GM18505 (cell line): ENCODE measurements around the gene SLC44A1.
A peak's percentile ranks its signal among the peaks of the same experiment; 100 is the strongest.

Experiments
- ATAC-seq: cut with Tn5 transposase; IDR thresholded peaks from one replicate; pipeline ENCODE4 v1.9.1; 2021; ENCODE audit not compliant: unreplicated experiment
- POLR2A ChIP-seq: IDR thresholded peaks from 4 replicates; pipeline ENCODE4 v1.6.1; 2011; ENCODE audit warnings: borderline replicate concordance; ENCODE audit not compliant: insufficient read depth, insufficient read length; ENCODE audit errors: extremely low read depth

SLC44A1 gene

GRCh38 chr9:105445203-105445881, 200.9 kb downstream of the SLC44A1 start:
- no peak for ATAC-seq
- no peak for TF ChIP-seq POLR2A

DNA sequence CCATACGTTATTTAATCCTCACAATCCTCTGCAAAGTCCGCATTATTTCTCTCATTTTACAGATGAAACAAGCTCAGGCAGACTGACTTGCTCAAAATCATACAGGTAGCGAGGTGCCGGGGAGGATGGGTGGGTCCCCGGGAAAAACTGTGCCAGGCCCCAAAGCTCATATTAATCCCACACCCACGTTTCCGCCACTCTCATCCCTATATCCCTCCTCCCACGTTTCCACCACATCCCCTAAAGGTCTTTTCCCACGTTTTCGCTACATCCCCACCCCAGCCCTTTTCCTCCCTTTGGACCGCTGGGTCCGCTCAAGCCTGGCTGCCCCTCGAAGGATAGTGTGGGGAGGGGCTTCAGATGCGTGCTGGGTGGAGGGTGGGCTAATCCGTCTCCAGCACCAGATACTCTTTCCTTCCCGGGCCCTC, 202.9 kb downstream of the SLC44A1 start:
- no peak for ATAC-seq
- no peak for TF ChIP-seq POLR2A

DNA sequence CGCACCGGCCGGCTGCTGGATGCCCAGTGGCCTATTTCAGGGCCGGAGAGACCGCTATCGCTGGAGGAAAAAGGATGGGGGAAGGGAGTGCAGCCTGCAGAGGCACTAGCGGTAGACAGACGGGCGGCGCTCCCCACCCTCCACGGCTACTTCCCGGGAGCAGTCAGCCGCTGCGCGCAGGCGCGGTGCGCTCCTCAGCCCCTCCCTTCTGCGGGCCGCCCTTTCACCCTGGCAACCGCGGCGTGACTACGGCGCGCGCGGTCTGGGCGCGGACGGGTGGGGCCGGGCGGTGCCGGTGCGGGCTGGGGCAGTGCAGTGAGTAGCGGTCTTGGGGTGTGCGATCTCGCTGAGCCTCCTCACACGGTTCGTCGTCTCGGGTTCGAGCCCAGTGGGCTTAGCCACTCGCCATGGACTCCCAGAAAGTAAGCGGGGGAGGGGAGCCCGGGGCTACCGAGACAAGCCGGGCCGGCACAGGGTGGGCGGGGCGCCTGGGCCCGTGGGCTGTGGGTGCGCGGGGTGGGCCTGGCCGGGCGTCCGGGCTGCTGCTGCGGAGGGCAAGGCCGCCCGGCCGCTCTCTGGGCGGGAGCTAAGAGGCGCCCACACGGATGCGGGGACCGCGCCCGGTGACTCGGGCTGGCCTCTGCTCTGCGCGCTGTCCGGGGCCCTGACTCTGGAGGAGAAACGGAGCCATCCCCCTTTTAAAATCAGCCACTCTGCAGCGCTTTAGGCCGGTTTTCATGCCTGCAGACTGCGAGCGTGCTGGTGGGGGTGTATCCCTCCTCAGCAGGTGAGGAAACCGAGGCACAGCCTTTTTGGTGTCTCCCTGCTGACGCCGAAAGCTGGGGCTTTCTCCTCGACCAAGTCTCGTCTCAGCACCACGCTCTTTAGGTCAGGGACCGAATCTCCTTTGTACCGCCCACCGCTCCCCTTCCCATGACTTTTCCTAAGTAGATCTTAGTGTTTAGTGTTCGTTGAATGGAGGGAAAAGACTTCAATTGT, 203.7 kb downstream of the SLC44A1 start, which contains the start of gene FSD1L:
FSD1L (plus strand) TSS at position 221 of the 999 bp plus-strand sequence; CDS start at position 408, 187 bp downstream.
- peak; percentile 77 for TF ChIP-seq POLR2A

DNA sequence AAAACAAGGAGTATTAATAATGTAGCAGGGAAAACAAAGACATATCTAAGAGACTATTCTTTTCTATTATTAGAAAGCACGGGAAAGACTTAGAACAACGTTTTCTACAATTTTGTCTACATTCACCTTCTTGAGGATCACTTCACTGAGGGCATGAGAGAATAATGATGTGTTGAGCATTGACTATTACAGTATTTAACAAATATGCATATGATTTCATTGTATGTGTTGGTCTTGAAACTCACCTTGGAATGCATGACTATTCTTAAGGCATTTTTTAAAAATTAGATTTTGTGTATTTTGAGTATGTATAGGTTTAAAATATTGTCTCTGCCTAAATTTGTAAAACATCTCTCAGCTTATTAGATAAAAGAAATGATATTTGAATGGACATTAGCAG, 204.6 kb downstream of the SLC44A1 start:
- ATAC-seq = no peak
- no peak for TF ChIP-seq POLR2A

More for the DNA sequence above, 203.7 kb downstream of the SLC44A1 start, which contains the start of gene FSD1L:
- peak; percentile 96 for ATAC-seq

GRCh38 chr9:105452185-105452584, 207.7 kb downstream of the SLC44A1 start:
- ATAC-seq = no peak
- no peak for TF ChIP-seq POLR2A

GRCh38 chr9:105455836-105456475, 211.5 kb downstream of the SLC44A1 start:
- TF ChIP-seq POLR2A = no peak
- no peak for ATAC-seq

DNA sequence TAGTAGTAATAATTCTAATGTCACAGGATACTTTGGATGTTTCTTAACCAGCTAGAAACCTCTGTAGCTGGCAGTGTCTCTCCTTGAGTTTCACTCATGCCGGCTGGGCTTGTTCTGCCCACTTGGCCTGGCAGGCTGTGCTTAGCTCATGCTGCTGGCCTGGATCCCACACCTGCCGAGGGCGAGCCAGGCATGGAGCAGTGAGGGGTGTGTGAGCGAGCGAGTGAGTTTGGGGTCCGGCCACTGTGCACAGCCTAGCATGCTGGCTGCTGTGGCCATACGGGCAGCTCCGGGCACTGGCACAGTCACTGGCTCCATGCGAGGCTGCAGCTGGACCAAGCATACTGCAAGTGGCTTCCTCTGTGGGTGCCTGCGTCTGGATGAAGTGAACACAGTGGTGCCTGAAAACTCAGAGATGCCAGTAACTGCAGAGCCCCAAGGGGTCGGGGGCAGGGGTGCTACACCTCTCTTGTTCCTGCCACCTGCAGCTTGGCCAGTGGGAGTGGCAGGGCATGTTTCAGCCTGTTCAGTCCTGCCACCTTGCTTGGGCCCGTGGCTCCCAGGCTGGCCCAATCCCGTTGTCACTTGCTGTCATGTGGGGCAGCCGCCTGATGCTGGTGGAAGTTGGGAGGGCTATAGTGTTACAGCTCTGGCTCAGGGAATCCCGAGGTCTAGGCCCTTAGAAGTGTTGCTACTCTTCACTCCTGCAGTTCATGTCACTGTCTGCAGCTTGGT, 213.3 kb downstream of the SLC44A1 start:
- TF ChIP-seq POLR2A = no peak
- no peak for ATAC-seq

GRCh38 chr9:105458404-105458803, 214.0 kb downstream of the SLC44A1 start:
- no peak for ATAC-seq
- TF ChIP-seq POLR2A = no peak

- no peak for TF ChIP-seq POLR2A
- ATAC-seq = no peak
Observed at GRCh38 chr9:105459336-105459735, 214.9 kb downstream of the SLC44A1 start.

GRCh38 chr9:105466898-105467455, 222.5 kb downstream of the SLC44A1 start:
- ATAC-seq = no peak
- TF ChIP-seq POLR2A = no peak

DNA sequence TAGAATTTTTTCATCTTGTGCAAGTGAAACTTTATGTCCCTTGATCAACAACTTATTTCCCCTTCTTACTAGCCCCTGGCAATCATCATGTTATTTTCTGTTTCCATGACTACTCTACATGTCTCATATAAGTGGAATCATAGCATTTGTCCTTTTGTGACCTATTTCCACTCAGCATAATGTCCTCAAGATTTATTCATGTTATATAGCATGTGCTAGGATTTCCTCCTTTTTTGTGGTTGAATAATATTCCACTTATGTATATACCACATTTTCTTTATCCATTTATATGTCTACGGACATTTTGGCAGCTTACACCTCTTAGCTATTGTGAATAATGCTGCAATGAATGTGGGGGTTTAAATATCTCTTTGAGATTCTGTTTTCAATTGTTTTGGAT, 224.4 kb downstream of the SLC44A1 start:
- ATAC-seq = no peak
- TF ChIP-seq POLR2A = no peak

- no peak for TF ChIP-seq POLR2A
- ATAC-seq = no peak
Observed at GRCh38 chr9:105473221-105473620, 228.8 kb downstream of the SLC44A1 start.
